ENCODE results near the gene OBI1. TPM values are rescaled to one million over a fixed set of nuclear protein-coding genes. Genes with fewer than 3 reads are reported as not detected.

The OBI1 gene, protein sequence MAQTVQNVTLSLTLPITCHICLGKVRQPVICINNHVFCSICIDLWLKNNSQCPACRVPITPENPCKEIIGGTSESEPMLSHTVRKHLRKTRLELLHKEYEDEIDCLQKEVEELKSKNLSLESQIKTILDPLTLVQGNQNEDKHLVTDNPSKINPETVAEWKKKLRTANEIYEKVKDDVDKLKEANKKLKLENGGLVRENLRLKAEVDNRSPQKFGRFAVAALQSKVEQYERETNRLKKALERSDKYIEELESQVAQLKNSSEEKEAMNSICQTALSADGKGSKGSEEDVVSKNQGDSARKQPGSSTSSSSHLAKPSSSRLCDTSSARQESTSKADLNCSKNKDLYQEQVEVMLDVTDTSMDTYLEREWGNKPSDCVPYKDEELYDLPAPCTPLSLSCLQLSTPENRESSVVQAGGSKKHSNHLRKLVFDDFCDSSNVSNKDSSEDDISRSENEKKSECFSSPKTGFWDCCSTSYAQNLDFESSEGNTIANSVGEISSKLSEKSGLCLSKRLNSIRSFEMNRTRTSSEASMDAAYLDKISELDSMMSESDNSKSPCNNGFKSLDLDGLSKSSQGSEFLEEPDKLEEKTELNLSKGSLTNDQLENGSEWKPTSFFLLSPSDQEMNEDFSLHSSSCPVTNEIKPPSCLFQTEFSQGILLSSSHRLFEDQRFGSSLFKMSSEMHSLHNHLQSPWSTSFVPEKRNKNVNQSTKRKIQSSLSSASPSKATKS
- total RNA-seq (2014; rRNA removed; shearing (Covaris generic)), result 9.2 and 10.7 TPM in 2 replicates

DNA sequence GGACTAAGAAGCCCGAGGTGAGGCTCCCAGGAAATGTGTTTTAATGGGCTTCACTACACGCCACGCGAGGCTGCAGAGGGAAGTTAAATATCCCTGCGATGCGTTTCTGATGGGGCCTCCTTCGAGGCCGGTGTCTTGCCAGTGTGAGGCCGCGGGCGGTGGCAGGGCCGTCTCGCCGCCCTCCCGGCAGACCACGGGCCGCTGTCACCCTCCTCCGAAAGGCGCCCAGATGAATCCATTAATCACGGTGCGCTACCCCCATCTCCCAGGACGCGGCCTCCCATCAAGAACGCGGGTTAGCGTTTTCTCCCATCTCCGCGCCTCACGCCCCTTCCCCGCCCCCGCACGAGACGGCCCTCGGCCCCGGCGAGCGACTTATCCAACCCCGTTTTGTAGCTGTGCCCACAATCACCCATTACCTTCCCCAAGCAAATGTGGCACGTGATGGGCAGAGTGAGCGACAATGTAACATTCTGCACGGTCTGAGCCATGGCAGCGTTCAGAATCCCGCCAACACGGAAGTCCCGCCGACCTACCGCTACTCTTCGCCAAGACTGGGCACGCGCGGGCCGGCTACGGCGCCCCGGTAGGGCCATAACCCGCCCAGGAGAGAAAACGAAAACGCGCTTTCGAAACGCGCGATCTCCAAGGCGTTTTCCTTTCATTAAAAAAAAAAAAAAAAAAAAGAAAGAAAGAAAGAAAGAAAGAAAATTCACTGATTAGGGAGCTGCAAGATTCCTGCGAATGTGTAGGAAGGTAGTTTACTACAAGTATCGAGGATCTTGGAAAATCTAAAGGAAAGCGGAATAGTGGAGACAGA, at the start of gene OBI1:
TSS of gene OBI1 (minus strand) at position 526 of the 820 bp plus-strand sequence. CDS start at position 491, 35 bp downstream.
- in situ Hi-C loops (cut with HindIII; ENCODE audit: low sequenced_read_pairs), result no loop called here
- DNase-seq (ENCODE audit: low spot score), result peak; percentile 86

DNA sequence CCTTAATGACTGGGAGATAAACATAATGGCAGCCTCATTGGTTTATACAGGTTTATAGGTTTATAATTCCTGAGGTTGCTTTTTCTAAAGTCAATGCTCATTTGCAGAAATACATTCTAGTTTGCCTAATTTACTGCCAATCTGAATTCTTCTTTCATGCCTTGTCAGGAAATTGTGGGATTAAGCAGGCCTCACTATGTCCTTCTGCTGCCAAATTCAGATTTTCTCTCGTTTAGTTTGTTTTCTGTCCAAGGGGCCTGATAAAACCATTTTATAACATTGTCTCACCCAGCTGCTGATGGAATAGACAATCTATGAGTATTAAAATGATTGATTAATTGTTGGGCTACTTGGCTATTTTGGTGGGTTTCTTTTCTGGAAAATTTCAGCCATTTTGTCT, 42.4 kb upstream of the OBI1 start:
- in situ Hi-C loops (cut with HindIII; ENCODE audit: low sequenced_read_pairs), result no loop called here
- no peak for DNase-seq (ENCODE audit: low spot score)

DNA sequence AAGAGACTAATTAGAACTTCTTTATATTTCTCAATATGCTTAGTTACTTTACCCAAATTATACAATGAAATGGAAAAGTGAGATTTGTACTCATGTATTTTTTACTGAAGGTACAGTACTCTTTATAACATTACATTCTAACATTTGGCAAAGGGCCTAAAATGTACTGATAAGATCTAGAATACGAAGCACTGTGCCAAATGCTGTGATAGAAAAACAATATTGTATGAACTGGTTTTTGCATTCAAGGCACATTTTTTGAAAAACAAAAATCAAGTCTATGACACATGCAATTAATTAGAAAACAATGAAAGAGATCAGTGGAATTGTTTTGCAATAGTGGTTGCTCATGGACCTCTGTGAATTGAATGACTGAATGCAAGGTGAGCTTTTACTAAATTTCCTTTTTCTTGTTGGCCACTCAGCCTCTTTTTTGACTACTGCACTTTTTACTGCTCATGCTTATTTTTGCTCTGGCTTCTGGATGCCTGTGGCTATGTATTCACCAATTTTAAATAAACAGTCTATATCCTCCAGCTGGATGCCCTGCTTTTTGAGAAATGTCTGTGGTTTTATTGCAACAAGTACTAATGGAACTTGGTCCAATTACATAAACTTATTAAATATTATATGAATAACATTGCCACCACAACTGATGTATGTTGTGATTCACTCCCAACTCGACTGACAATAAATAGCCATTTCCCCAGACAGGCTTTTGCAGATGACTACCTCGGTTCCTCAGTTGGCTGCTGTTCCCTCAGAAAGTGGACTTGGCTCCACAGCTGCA, 41.4 kb upstream of the OBI1 start:
- DNase-seq (ENCODE audit: low spot score), result no peak
- in situ Hi-C loops (cut with HindIII; ENCODE audit: low sequenced_read_pairs), result no loop called here

DNA sequence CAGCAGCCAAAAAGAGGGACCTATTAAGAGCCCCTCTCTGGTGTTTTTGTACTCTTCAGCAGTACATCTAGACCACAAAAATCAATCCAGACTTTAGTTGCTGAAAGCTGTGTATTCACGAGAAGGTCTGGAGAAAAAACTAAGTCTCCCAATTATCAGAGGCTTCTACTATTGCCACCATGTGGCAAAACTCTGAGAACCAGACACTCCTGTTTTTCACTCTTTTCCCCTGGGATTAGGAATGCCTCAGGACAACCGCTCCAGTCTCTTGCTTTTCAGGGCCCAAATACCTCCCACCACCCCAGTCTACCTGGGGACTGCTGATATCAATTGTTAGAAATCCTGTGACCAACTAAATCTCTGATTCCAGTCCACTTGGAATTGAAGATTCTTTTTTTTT, 30.1 kb upstream of the OBI1 start:
- in situ Hi-C loops (cut with HindIII; ENCODE audit: low sequenced_read_pairs), result no loop called here

DNA sequence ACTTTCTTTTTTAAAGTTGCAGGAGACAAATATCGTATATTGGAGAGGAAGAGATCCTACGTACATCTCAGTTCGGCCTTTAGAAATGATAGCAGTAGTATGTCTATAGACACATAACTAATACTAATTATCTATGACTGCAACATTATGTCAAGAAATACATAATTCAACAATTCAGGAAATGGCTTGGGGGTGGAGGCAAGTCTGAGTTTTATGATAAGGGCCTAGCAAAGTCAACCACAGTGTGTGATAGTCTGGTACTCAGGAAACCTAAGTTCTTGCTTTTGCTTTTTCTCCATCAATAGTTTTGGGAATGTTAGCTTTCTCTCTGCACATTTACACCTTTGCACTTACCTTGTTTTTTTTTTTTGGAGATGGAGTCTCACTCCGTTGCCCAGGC, 27.5 kb upstream of the OBI1 start:
- no peak for DNase-seq (ENCODE audit: low spot score)
- in situ Hi-C loops (cut with HindIII; ENCODE audit: low sequenced_read_pairs), result no loop called here

More for the DNA sequence above, 30.1 kb upstream of the OBI1 start:
- DNase-seq (ENCODE audit: low spot score), result peak; percentile 8

DNA sequence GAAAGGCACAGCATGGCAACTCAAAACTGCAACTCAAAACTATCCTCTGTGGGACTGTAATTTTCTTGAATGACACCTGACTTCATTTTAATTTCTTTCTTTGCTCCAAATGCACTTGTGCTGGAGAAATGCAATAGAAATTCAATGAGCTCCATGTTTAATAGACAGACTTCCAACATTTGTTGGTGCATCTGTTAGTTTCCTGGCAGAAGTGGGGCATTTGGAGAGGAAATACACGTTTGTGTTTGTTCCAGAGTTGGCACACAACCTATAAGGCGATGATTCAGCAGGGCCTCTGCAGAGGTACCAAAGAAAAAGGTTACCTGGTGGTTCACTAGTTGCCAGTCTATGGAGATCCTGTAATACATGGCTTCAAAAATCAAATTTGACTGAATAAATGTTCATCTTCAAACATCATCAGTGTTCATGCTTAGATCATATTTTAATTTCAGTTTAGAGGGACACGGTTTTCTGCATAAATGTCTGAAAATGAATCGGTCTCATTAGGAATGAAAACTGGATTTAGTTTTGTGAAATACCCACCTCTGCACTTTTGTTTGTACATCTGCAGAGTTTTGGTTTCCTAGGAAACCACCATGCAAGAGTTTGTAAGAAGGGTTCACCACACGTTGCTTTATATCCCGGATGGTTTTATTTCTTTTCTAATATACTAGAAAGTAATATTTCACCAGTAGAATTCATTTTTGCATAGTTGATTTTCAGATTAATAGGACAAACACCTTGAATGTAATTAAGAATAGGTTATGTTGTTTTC, 21.8 kb upstream of the OBI1 start:
- in situ Hi-C loops (cut with HindIII; ENCODE audit: low sequenced_read_pairs), result no loop called here

DNA sequence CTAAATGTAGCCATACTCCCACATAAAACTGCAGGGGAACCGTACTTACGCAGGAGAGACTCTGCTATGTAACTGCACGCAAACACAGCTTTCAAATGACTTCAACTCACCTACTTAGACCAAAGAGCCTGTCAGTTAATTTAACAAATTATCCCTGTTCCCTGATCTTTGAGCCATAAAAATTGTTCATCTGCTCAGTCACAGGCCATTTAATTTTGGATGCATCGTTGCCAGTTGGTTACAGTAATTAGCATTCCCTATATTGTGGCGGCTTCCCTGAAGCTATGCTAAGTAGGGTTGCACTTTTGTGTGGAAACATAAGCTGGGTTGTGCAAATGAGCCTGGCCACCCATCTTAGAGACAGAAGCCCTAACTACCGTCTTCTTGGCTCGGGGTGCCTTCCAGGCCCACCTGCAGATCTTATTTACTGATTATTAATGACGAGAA, 21.2 kb upstream of the OBI1 start:
- DNase-seq (ENCODE audit: low spot score), result peak; percentile 74
- in situ Hi-C loops (cut with HindIII; ENCODE audit: low sequenced_read_pairs), result no loop called here

More for the DNA sequence above, 21.8 kb upstream of the OBI1 start:
- peak; percentile 84 for DNase-seq (ENCODE audit: low spot score)

DNA sequence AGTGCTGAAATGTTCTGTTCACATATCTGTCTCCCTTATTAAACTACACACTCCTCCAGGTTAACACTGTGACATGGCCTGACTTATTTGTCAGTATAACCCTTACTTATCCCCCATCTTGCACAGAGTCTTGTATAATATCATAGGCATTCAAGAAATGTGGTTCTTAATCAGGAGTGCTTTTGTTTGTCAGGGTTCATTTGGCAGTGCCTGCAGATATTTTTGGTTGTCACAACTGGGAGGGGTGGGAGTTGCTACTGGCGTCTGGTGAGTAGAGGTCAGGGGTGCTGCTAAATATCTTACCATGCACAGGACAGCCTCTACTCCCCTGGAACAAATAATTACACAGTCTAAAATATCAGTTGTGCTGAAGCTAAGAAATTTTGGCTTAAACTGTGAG, 20.4 kb upstream of the OBI1 start:
- in situ Hi-C loops (cut with HindIII; ENCODE audit: low sequenced_read_pairs), result no loop called here
- no peak for DNase-seq (ENCODE audit: low spot score)

DNA sequence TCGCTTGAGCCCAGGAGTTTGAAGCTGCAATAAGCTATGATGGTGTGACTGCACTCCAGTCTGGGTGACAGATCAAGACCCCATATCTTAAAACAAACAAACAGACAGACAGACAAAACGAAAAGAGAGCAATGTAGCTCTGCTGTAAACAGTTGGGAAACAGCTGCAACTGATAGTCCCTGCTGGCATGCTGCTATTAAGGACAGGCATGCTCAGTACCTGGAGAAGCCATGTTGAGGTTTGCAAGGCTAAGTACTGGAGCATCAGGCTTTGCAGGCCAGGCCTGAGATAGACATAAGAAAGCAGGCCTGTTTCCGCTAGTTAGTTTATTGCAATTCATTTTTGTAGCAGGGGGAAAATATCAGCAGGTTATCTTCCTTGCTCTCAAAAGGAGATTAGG, 16.2 kb upstream of the OBI1 start:
- no peak for DNase-seq (ENCODE audit: low spot score)
- in situ Hi-C loops (cut with HindIII; ENCODE audit: low sequenced_read_pairs), result no loop called here

DNA sequence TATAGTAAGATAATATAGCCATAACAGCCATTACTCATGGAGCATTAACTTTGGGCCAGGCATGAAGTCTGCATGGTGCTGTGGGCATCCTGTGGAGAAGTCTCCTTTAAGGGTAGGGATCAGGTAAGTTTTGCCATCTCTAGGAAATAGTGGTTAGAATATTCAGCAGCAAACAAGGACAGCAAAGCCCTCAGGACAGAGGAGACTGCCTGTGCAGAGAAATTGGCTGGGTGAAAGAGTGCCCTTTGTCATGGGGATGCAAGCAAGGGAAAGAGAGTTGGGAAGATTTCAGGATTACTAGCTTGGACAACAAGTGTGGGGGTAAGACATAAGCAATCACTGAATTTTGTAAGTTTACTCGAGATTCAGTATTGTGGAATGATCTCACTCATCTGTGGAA, 15.7 kb upstream of the OBI1 start:
- in situ Hi-C loops (cut with HindIII; ENCODE audit: low sequenced_read_pairs), result no loop called here
- DNase-seq (ENCODE audit: low spot score), result no peak

DNA sequence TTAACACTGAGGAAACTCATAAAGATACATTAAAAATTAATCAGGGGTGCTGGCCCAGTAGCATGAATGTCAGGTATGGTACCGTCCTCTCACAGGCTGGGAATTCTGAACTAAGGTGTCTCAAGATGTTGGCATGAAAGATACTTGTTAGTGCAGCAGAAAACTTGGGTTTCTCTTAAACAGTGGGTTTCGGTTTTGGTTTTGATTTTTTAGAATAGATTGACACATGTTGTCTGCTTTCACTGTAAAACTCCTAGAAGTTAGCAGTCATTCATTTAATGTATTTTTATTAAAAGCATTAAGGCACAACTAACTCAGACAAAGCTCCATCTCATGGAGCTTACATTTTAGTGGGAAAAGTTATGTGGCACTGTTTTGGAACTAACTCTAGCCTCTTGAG, 3.5 kb upstream of the OBI1 start:
- in situ Hi-C loops (cut with HindIII; ENCODE audit: low sequenced_read_pairs), result no loop called here
- no peak for DNase-seq (ENCODE audit: low spot score)

DNA sequence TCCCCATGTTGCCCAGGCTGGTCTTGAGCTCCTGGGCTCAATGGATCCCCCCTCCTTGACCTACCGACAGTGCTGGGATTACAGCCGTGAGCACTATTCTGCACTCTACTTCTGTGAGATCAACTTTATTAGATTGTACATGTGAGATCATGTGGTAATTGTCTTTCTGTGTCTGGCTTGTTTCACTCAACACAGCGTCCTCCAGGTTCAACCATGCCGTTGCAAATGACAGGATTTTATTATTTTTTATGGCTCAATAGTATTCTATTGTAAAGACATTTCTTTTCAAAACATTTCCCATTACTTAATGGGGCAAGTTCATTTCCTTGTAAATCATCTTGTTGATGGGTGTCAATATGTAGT, 1.5 kb upstream of the OBI1 start:
- in situ Hi-C loops (cut with HindIII; ENCODE audit: low sequenced_read_pairs), result no loop called here

DNA sequence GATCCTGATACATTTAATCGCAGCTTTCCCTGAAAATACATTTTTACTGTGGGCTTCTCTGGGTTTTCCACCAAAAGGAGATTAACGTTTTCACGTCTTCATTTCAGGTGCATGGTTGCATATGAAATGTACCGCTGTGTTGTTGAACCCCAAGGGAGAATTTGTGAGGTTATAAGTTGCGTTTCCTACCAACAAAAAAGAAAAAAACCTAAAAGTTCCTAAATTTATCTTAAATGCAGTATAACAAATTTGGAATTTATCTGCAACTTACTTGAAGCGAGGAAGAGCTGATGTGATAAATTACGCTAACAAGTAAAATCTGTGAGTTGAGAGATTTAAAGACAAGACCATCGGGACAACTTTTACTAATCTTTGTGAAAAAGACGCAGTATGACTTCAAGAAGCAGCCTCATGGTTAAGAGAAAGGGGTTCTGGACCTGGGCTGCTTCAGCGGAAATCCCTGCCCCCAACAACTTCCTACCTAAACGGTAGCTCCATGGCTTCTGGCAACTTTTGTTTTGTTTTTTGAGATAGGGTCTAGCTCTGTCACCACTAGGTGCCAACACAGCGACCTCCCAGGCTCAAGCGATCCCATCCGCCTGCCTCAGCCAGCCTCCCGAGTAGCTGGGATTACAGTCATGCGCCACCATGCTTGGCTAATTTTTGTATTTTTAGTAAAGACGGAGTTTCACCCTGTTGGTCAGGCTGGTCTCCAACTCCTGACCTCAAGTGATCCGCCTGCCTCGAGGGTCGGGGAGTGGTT, 958 bp upstream of the OBI1 start:
- peak; percentile 47 for DNase-seq (ENCODE audit: low spot score)

More for the DNA sequence above, 1.5 kb upstream of the OBI1 start:
- no peak for DNase-seq (ENCODE audit: low spot score)

DNA sequence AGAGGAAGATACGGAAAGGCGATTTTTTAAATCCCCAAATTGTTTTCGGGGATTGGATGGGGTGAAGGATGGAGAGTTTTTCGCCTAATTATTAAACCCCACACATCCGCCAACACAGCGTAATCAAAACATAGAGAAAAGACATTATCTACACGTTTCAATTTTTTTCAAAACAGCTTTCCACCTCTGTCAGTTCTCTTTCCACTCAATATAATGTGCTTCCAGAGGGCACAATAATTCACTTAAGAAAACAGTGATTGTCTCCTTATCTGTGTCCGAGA, 435 bp upstream of the OBI1 start:
- in situ Hi-C loops (cut with HindIII; ENCODE audit: low sequenced_read_pairs), result no loop called here
- no peak for DNase-seq (ENCODE audit: low spot score)

More for the DNA sequence above, 958 bp upstream of the OBI1 start:
- in situ Hi-C loops (cut with HindIII; ENCODE audit: low sequenced_read_pairs), result no loop called here

DNA sequence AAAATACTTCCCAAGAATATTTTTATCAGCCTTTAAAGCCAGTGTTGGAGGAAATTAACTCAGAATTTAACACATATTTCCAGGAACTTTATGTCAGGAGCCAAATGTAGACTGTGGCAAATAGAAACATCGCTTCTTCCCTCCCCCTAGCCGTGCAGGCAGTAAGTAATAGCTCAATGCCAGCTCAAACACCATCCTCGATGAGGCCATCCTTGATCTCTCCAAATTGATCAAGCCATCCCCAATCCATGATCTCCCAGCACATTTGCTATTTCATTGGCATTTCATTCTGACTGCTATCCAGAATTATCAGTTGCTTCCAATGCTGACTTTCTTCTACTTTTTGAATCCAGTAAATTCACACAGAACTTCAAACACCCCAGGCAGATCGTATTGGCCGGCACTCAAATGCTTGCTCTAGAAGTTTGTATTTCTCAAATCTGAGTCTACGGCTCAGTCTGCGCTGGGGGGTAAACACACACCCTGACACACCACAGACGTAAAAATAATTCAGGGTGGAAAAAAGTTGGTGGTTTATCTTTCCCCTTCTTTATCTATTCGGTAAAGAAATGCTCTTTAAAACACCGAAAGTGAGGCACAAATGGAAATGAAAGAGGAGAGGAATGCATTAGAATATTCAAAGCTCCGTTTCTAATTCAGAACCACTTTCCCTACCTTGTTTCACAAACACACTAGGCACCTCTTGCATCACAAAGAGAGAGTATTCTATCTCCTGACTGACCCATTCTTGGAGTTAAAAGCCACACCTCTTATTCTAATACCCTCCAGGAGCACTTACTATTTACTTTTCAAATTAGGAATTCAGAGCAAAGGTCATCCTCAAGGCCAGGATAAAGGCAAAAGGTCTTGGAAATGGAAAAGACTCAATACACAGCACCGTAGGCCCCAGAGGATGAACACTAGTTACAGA, 991 bp downstream of the OBI1 start:
- in situ Hi-C loops (cut with HindIII; ENCODE audit: low sequenced_read_pairs), result no loop called here
- DNase-seq (ENCODE audit: low spot score), result no peak

DNA sequence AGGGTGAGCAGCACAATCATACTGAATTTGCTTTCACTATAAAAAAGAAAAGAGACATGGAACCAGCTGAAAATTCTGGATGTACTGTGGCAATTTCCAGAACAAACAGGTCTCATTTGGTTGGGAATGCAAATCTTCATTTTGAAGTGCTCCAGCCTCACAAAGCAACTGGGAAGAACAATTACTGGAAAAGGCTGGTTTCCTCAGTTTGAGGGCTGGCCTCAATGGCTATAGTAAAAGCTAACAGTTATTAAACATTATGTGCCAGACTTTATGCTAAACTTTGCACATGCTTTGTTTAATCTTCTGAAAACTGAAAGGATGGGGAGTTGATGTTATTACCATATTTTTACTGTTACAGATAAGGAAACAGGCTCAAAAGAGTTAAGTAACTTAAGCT, 3.0 kb downstream of the OBI1 start:
- DNase-seq (ENCODE audit: low spot score), result no peak
- in situ Hi-C loops (cut with HindIII; ENCODE audit: low sequenced_read_pairs), result no loop called here

DNA sequence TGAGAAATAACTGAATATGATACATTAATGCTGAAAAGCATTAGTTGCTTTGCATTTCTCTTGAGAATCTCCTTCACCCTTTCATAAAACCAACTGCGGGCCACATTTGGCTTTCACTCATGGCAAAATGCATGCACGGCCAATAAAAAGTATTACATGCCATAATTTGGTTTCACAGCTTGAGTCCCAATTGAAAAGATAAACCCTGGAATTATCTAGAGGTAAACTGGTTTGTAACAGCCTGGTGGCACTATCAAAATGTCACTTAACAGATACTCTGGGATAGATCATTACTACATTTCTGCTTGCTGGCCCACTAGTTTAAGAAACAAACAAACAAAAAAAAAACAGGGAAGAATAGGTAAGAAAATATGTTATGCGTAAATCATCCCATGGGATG, 3.9 kb downstream of the OBI1 start:
- DNase-seq (ENCODE audit: low spot score), result no peak
- in situ Hi-C loops (cut with HindIII; ENCODE audit: low sequenced_read_pairs), result no loop called here

Measured in G401 (cell line).